Stomach (tissue), 4 donors: ENCODE results near the gene CACNA2D4.

Experiments
- CTCF ChIP-seq, 7 experiments: fragments of 450-650 bp in 4 of 7; fragments of 200-600 bp in 3 of 7; sonication (generic) in 3 of 7; IDR thresholded peaks; one replicate each; pipeline ENCODE4 v1.5.1; 2016 to 2019; ENCODE audit warnings: antibody characterized with exemption in 7 of 7, control low read depth in 2 of 7, mild to moderate bottlenecking in 1 of 7
- POLR2AphosphoS5 ChIP-seq, 3 donors: sonication (generic); formaldehyde crosslinking; IDR thresholded peaks; one replicate each; pipeline ENCODE4 v1.6.1; 2016; ENCODE audit warnings: antibody characterized with exemption in 3 of 3

DNA sequence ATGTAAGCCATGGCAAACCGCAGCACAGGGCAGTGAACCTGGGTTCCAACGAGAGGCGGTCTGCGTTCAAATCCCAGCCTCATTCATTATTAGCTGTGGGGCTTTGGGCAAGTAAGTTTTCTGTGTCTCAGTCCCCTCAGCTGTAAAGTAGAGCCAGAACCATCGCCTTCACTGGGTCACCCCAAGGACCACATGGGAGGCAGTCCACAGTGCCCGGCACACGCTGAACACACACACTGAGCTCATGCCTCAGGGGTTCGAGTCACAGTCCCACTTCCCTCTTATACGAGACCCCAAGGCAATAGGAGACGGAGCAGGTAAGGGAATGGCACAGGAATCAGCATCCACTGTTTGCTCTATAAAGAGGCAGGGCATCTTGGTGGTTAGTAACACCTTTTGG lies 79.0 kb downstream of the CACNA2D4 start:
- no peak for TF ChIP-seq POLR2AphosphoS5 (IDR thresholded peaks at IDR 0.05)
- no peak for TF ChIP-seq CTCF (IDR thresholded peaks at IDR 0.05)
